ENCODE data around the gene GPR39.

GPR39 gene

GRCh38 chr2:132416723-132417395, at the start of gene GPR39:
Gene GPR39, plus strand, starts transcription at chr2:132416805.
- TF ChIP-seq POLR2A (IDR thresholded peaks at IDR 0.05; ENCODE audit: low read depth, low read length) = no peak
- FAIRE-seq (no peak), DNase-seq (ENCODE audit: insufficient read length, low spot score) (no peak)

- no peak for TF ChIP-seq POLR2A (IDR thresholded peaks at IDR 0.05; ENCODE audit: low read depth, low read length)
- FAIRE-seq (no peak), DNase-seq (ENCODE audit: insufficient read length, low spot score) (no peak)
Observed at GRCh38 chr2:132368191-132368590, 48.4 kb upstream of the GPR39 start.

GRCh38 chr2:132372276-132372675, 44.3 kb upstream of the GPR39 start:
- FAIRE-seq (no peak), DNase-seq (ENCODE audit: insufficient read length, low spot score) (no peak)
- no peak for TF ChIP-seq POLR2A (IDR thresholded peaks at IDR 0.05; ENCODE audit: low read depth, low read length)

- DNase-seq (ENCODE audit: insufficient read length, low spot score) (no peak), FAIRE-seq (no peak)
- no peak for TF ChIP-seq POLR2A (IDR thresholded peaks at IDR 0.05; ENCODE audit: low read depth, low read length)
Observed at GRCh38 chr2:132373391-132374135, 43.0 kb upstream of the GPR39 start.

GRCh38 chr2:132374151-132374550, 42.5 kb upstream of the GPR39 start:
- FAIRE-seq = no peak
- TF ChIP-seq POLR2A (IDR thresholded peaks at IDR 0.05; ENCODE audit: low read depth, low read length) = no peak
- DNase-seq (ENCODE audit: insufficient read length, low spot score) = no peak

GRCh38 chr2:132374551-132374950, 42.1 kb upstream of the GPR39 start:
- TF ChIP-seq POLR2A (IDR thresholded peaks at IDR 0.05; ENCODE audit: low read depth, low read length) = no peak
- FAIRE-seq (peak; percentile 84), DNase-seq (ENCODE audit: insufficient read length, low spot score) (no peak)

- DNase-seq (ENCODE audit: insufficient read length, low spot score) = no peak
- no peak for FAIRE-seq
- TF ChIP-seq POLR2A (IDR thresholded peaks at IDR 0.05; ENCODE audit: low read depth, low read length) = no peak
Observed at GRCh38 chr2:132374961-132375360, 41.6 kb upstream of the GPR39 start.

- FAIRE-seq = no peak
- TF ChIP-seq POLR2A (IDR thresholded peaks at IDR 0.05; ENCODE audit: low read depth, low read length) = no peak
- DNase-seq (ENCODE audit: insufficient read length, low spot score) = no peak
Observed at GRCh38 chr2:132381376-132381775, 35.2 kb upstream of the GPR39 start.

GRCh38 chr2:132383956-132384355, 32.6 kb upstream of the GPR39 start:
- no peak for FAIRE-seq
- no peak for DNase-seq (ENCODE audit: insufficient read length, low spot score)
- TF ChIP-seq POLR2A (IDR thresholded peaks at IDR 0.05; ENCODE audit: low read depth, low read length) = no peak

GRCh38 chr2:132384491-132385151, 32.0 kb upstream of the GPR39 start:
- FAIRE-seq (no peak), DNase-seq (ENCODE audit: insufficient read length, low spot score) (no peak)
- TF ChIP-seq POLR2A (IDR thresholded peaks at IDR 0.05; ENCODE audit: low read depth, low read length) = no peak

- no peak for TF ChIP-seq POLR2A (IDR thresholded peaks at IDR 0.05; ENCODE audit: low read depth, low read length)
- DNase-seq (ENCODE audit: insufficient read length, low spot score) = no peak
- no peak for FAIRE-seq
Observed at GRCh38 chr2:132387126-132387525, 29.5 kb upstream of the GPR39 start.

- FAIRE-seq = no peak
- TF ChIP-seq POLR2A (IDR thresholded peaks at IDR 0.05; ENCODE audit: low read depth, low read length) = no peak
- no peak for DNase-seq (ENCODE audit: insufficient read length, low spot score)
Observed at GRCh38 chr2:132390076-132390475, 26.5 kb upstream of the GPR39 start.

- no peak for TF ChIP-seq POLR2A (IDR thresholded peaks at IDR 0.05; ENCODE audit: low read depth, low read length)
- DNase-seq (ENCODE audit: insufficient read length, low spot score) (no peak), FAIRE-seq (no peak)
Observed at GRCh38 chr2:132391378-132391777, 25.2 kb upstream of the GPR39 start.

- FAIRE-seq (no peak), DNase-seq (ENCODE audit: insufficient read length, low spot score) (no peak)
- TF ChIP-seq POLR2A (IDR thresholded peaks at IDR 0.05; ENCODE audit: low read depth, low read length) = no peak
Observed at GRCh38 chr2:132392221-132392620, 24.4 kb upstream of the GPR39 start.

All from H54 (cell line).